Measurements from ENCODE around the gene GRID2. TPM values are rescaled to one million over a fixed set of nuclear protein-coding genes. Genes with fewer than 3 reads are reported as not detected.

The GRID2 gene
- polyA plus RNA-seq: 452 and 581 TPM in 2 replicates

DNA sequence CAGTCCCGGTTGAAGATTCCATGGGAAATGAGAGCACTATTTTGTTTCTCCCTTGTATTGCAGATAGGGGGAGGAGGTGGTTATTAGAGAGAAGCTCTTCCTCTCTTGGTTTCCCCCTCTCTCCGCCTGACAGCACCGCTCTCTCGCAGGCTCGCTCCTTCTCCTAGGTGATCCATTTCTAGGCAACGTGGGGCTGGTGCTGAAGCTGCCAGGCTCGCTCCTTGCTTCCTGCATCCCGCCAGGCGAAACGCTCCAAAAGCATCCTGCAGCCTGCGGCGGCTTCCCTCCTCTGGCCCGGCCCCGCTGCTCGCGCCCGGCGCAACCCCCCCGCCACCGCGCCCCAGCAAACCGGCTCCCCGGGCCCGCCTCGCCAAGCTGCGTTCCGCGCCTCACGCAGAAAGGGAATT, at the start of gene GRID2:
GRID2 (plus strand) TSS at position 346 of the 407 bp plus-strand sequence.

